ENCODE data around the gene PLA2G4A. TPM values are rescaled to one million over a fixed set of nuclear protein-coding genes. Genes with fewer than 3 reads are reported as not detected.

Gene PLA2G4A
- total RNA-seq, 1 experiment from 2014 or later, result 0.39 TPM

DNA sequence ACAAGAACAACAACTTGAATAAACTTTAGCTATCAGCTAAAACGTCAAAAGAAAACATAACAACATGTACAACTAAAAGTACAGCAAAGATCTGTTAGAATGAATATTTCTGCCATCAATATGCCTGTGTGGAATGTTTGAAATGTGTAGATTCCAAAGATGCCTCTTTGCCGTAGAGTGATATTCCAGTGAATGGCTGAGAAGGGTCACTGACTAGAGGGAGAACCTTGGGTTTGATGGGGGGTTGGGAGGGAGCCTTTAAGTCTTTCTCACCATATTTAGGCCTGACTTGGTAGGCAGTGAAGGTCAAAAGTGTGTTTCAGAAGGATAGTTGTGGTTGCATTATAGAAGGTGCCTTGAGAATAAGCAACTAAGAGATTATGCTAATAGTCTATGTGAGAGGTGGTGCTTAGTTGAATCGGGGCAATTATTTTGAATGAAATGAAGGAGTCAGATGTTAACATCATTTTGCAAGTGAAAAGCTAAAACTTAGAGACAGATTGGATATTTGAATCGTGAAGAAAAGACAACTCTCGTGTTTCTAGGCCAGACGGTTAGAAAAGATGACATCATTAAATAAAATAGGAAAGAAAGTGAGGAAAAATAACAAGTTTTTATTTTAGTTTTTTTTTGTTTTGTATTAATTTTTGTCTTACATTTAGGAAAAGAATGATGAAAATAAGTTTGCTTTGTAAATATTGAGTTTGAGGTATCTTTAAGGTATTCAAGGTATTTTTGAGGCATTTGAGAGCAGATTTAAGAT, 53.8 kb downstream of the PLA2G4A start:
- peaks cover 0 to 8% (median 0%) of the 10 kb centered on the region in 3 experiments; a peak in 1 of 7 replicates for H3K36me3 Mint-ChIP-seq (ENCODE audit: insufficient read depth in 1 of 3, low read depth in 3 of 3)
- H3K14ac ChIP-seq (ENCODE audit: insufficient read depth, low read length), result no peak overlapping the region
- WGBS (ENCODE audit: extremely low coverage, insufficient read length, low lambda C conversion rate), result no CpG with 5 or more reads among the region's 6 CpGs

More for the DNA sequence above, 53.8 kb downstream of the PLA2G4A start:
- Histone ChIP-seq H3K4me2 (ENCODE audit: insufficient read depth, insufficient read length, low read length) (no peak overlapping the region), H4K91ac (ENCODE audit: insufficient read length, low read depth, low read length) (no peak overlapping the region), H3K23ac (ENCODE audit: insufficient read length, low read depth, low read length) (no peak overlapping the region), H3K27me3 (ENCODE audit: insufficient read depth, low read length) (no peaks in the 10 kb centered on the region), H3K23me2 (ENCODE audit: insufficient read length, low read depth, low read length, poor library complexity, severe bottlenecking) (no peaks in the 10 kb centered on the region), H3K4ac (ENCODE audit: low read depth, low read length) (no peak overlapping the region), H4K8ac (replicated peaks; ENCODE audit: insufficient read length, low read depth, low read length) (no peak overlapping the region), H2BK15ac (ENCODE audit: low read depth, low read length) (no peak overlapping the region), H3K9ac (ENCODE audit: extremely low read depth, insufficient read length, low read length) (no peak overlapping the region), H3K9me3 (ENCODE audit: control insufficient read depth, low read depth, low read length) (no peaks in the 10 kb centered on the region), H3K4me1 (ENCODE audit: insufficient read depth, low read length) (0 out of 2 replicates have a peak, but pooled peaks cover 2% of the 10 kb centered on the region), H3K27ac (ENCODE audit: insufficient read length, low read depth, low read length) (no peak overlapping the region), H3K56ac (ENCODE audit: insufficient read length, low read depth, low read length) (no peak overlapping the region), H2BK5ac (ENCODE audit: insufficient read length, low read length) (no peak overlapping the region), H3K79me1 (ENCODE audit: insufficient read depth, low read depth, low read length, poor library complexity, severe bottlenecking) (no peaks in the 10 kb centered on the region), H2BK20ac (ENCODE audit: low read depth, low read length, poor library complexity, severe bottlenecking) (no peak overlapping the region), H3K79me2 (ENCODE audit: insufficient read depth, low read length) (no peaks in the 10 kb centered on the region), H4K20me1 (ENCODE audit: control insufficient read depth, insufficient read depth, insufficient read length) (no peaks in the 10 kb centered on the region), H3K18ac (ENCODE audit: insufficient read length, low read depth, low read length) (no peak overlapping the region), H3T11ph (ENCODE audit: low read length) (no peak overlapping the region), H2AFZ (ENCODE audit: low read length) (no peak overlapping the region), H2BK120ac (ENCODE audit: low read depth, low read length, poor library complexity, severe bottlenecking) (no peak overlapping the region), H4K5ac (ENCODE audit: insufficient read length, low read depth, low read length) (no peak overlapping the region), H2AK5ac (ENCODE audit: insufficient read length, low read length) (no peak overlapping the region), H2BK12ac (ENCODE audit: insufficient read length, low read depth, low read length) (no peak overlapping the region)
- Mint-ChIP-seq H3K4me3 (no peak overlapping the region), H3K27me3 (ENCODE audit: low read depth) (no peaks in the 10 kb centered on the region), H3K27ac (no peak overlapping the region; a peak in 3 of 7 replicates), H3K9me3 (peaks cover 0 to 7% of the 10 kb centered on the region in 2 experiments; a peak in 2 of 5 replicates), H3K4me1 (peaks cover 9% of the 10 kb centered on the region in 2 experiments)
- DNase-seq, result no peak
- TF ChIP-seq CTCF (conservative IDR thresholded peaks at IDR 0.05), result no peak
